ENCODE results near the gene CABP5. TPM values are rescaled to one million over a fixed set of nuclear protein-coding genes. Genes with fewer than 3 reads are reported as not detected.

CABP5 gene
- not detected for total RNA-seq

GRCh38 chr19:48043675-48044258 lies at the start of gene CABP5:
Gene CABP5 (minus strand): TSS chr19:48044079. CDS start chr19:48043922, 157 bp downstream.

GRCh38 chr19:47994209-47994802 lies 49.6 kb downstream of the CABP5 start, which contains the start of gene ELSPBP1:
Gene ELSPBP1 (plus strand): TSS chr19:47994632. CDS start chr19:48008668, 14,036 bp downstream.

GRCh38 chr19:47992070-47992469 lies 51.8 kb downstream of the CABP5 start, which contains the start of gene BSPH1:
Gene BSPH1 (minus strand): TSS chr19:47992170. CDS start chr19:47992081, 89 bp downstream.

Other genes with a start within 250 kb of the CABP5 start
- not detected for gene TPRX1, start 239.5 kb downstream of the CABP5 start, total RNA-seq
- not detected for gene CRX, start 222.1 kb downstream of the CABP5 start, total RNA-seq
- not detected for gene TPRX2, start 184.8 kb downstream of the CABP5 start, total RNA-seq
- gene SULT2A1, start 157.8 kb downstream of the CABP5 start, total RNA-seq: not detected
- not detected for gene BSPH1, start 51.9 kb downstream of the CABP5 start, total RNA-seq
- gene ELSPBP1, start 49.4 kb downstream of the CABP5 start, total RNA-seq: under 1 TPM in 1 of 2 donors, not detected in 1; 0.67 TPM
- 10 to 100 TPM; 10.3 to 59.5 TPM for gene PLA2G4C, start 66.7 kb upstream of the CABP5 start, total RNA-seq
- gene LIG1, start 126.3 kb upstream of the CABP5 start, total RNA-seq: 10 to 100 TPM; 28.6 to 72.3 TPM
- 1 to 10 TPM; 2.7 to 2.8 TPM for gene ZSWIM9, start 126.6 kb upstream of the CABP5 start, total RNA-seq
- 10 to 100 TPM; 15.8 to 21.0 TPM for gene CARD8, start 211.8 kb upstream of the CABP5 start, total RNA-seq
- 1 to 10 TPM in 1 of 2 donors, under 1 TPM in 1; 0.69 to 2.0 TPM for gene ZNF114, start 226.0 kb upstream of the CABP5 start, total RNA-seq